AG04449 (cell line): ENCODE data around the gene SYNJ1.

ENCODE experiments used
- CTCF ChIA-PET: fragments of 350-600 bp; formaldehyde crosslinking; extraction: SDS; loops from one replicate; lab custom pipeline; 2021; ENCODE audit warnings: antibody characterized with exemption; lab: Yijun Ruan, JAX
- POLR2A ChIA-PET: fragments of 400-600, 350-600 bp; formaldehyde crosslinking; extraction: SDS; loops from one replicate; lab custom pipeline; 2020; ENCODE audit warnings: antibody characterized with exemption, inconsistent platforms; lab: Yijun Ruan, JAX
- DNase-seq: peaks from one replicate; pipeline ENCODE4 v3.0.0-alpha.2; 2010; ENCODE audit warnings: low read depth, low spot score
- H3K4me3 ChIP-seq: 2 replicates; pipeline ENCODE4 v1.5.1; 2011; ENCODE audit warnings: low read depth, mild to moderate bottlenecking, control low read depth, low read length
- CTCF ChIP-seq: IDR thresholded peaks from one replicate; pipeline ENCODE4 v1.5.1; 2011; ENCODE audit warnings: mild to moderate bottlenecking, moderate library complexity, low read length, control low read depth, inconsistent platforms; ENCODE audit not compliant: insufficient read depth; ENCODE audit errors: missing control alignments

SYNJ1 gene

GRCh38 chr21:32710069-32710784 lies 17.6 kb downstream of the SYNJ1 start:
- CTCF ChIA-PET: interaction anchor here (0.6 kb wide), 2 partner anchors 10 to 74 kb away, joined by 3 to 4 read pairs; no protein-coding TSS in a partner anchor
- no peak for TF ChIP-seq CTCF
- no peak for DNase-seq
- POLR2A ChIA-PET: interaction anchor here (1.1 kb wide), 1 partner anchor 17 kb away, joined by 5 read pairs; the partner anchor contains the start of gene SYNJ1
- H3K4me3 ChIP-seq: no peak overlapping the region

DNA sequence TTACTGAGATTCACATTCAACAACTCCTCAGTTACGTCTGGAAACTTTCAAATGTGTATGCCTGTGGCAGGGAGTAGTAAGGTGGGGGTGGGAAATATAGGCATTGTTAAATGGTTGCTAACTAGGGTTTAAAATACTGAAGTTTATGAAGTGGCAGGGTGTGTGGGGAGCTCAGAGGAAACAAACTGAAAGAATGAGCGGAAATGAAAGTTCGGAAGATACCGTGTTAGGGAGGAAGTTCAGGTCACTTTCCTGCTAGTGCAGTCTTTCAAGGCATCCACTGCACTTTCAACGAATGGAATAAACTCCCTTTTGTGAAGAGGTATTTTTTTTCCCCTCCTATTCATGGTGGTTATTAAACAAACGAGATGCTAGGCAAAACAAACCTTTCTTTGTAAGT lies 19.7 kb downstream of the SYNJ1 start:
- POLR2A ChIA-PET: no interaction called here
- CTCF ChIA-PET: no interaction called here
- H3K4me3 ChIP-seq: no peak overlapping the region
- TF ChIP-seq CTCF: no peak
- no peak for DNase-seq

DNA sequence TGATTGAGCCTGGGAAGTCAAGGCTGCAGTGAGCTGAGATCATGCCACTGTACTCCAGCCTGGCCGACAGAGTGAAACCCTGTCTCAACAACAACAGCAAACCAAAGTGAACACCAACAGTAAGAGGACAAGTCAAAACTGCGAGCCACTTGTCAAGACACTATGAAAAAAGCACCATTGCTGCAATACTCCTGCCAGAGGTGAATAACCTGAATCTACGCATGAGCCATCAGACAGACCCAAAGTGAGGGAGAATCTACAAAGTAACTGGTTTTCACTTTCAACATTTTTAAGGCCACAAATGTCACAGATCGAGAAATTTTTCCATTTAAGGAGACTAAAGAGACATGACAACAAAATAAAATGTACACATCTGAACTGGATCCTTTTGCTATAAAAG lies 21.9 kb downstream of the SYNJ1 start:
- no peak overlapping the region for H3K4me3 ChIP-seq
- ChIA-PET CTCF (no interaction called here), POLR2A (no interaction called here)
- no peak for TF ChIP-seq CTCF
- no peak for DNase-seq

DNA sequence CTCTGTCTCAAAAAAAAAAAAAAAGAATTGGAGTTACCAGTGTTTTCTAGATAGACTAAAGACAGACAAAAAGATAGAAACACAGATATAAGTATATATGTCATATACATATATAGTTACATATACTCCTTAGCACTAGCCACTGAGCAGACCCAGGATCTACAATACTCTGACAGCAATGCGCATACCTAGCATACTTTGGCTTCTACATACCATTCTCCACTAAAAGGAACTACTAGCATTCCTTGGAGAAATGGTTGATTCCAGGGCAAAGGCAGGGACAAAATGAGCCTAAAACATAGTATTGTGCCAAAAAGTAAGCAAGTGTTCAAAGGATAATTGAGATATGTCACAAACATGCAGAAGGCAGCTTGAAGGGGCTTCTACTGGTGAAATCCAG lies 22.7 kb downstream of the SYNJ1 start:
- TF ChIP-seq CTCF: no peak
- ChIA-PET CTCF (no interaction called here), POLR2A (no interaction called here)
- peak; percentile 37 for DNase-seq
- H3K4me3 ChIP-seq: no peak overlapping the region

DNA sequence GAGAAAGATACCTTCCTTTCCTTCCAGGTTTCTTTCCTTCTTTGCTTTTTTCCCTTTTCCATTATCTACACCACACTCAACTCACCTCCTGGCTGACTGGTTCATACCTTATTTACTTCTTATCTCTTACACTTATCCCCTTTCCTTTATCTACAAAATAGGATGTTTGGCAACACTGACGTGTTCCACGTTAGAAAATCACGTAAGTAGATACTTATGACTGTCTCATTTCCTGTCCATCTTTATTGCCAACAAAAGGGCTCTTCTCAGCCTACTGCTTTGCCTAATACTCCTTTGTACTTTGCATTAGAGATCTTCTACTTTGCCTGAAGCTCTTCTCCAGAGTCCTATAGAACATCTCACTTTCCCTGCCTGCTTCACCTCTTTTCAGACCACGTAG lies 25.1 kb downstream of the SYNJ1 start:
- TF ChIP-seq CTCF: no peak
- DNase-seq: no peak
- no peak overlapping the region for H3K4me3 ChIP-seq
- ChIA-PET CTCF (no interaction called here), POLR2A (no interaction called here)

GRCh38 chr21:32698971-32699693 lies 28.7 kb downstream of the SYNJ1 start:
- POLR2A ChIA-PET: no interaction called here
- CTCF ChIA-PET: no interaction called here
- no peak for DNase-seq
- H3K4me3 ChIP-seq: no peak overlapping the region
- TF ChIP-seq CTCF: no peak
